ENCODE measurements around the gene KLHL29.

- TF ChIP-seq EP300 (IDR thresholded peaks at IDR 0.05), result no peak
- no peak for TF ChIP-seq CTCF (IDR thresholded peaks at IDR 0.05)
- TF ChIP-seq POLR2A (IDR thresholded peaks at IDR 0.05), result no peak
Observed at GRCh38 chr2:23751747-23752265, 366.8 kb downstream of the KLHL29 start.

All from ovary (tissue), 3 donors.